WI38 (cell line): ENCODE data around the gene ADH7.

Experiments
- H3K4me3 ChIP-seq: 2 replicates; pipeline ENCODE4 v1.5.1; 2011; ENCODE audit warnings: low read depth, mild to moderate bottlenecking, control low read depth, low read length
- CTCF ChIP-seq: IDR thresholded peaks from 2 replicates; pipeline ENCODE4 v1.5.1; 2012; ENCODE audit warnings: low read depth, mild to moderate bottlenecking, control low read depth, low read length

The ADH7 gene

GRCh38 chr4:99435154-99435553 lies at the start of gene ADH7:
TSS of gene ADH7 (minus strand) at chr4:99435342. CDS start at chr4:99435233, 109 bp downstream.
- no peak within 1 kb of the TSS for H3K4me3 ChIP-seq
- no peak for TF ChIP-seq CTCF

GRCh38 chr4:99483636-99484035 lies 48.5 kb upstream of the ADH7 start:
- no peak for TF ChIP-seq CTCF
- no peak overlapping the region for H3K4me3 ChIP-seq

GRCh38 chr4:99473131-99473530 lies 38.0 kb upstream of the ADH7 start:
- TF ChIP-seq CTCF: no peak
- H3K4me3 ChIP-seq: no peak overlapping the region

- TF ChIP-seq CTCF: no peak
Measured at GRCh38 chr4:99471896-99472295, 36.8 kb upstream of the ADH7 start.

GRCh38 chr4:99471349-99471748 lies 36.2 kb upstream of the ADH7 start:
- TF ChIP-seq CTCF: no peak
- H3K4me3 ChIP-seq: no peak overlapping the region

More at GRCh38 chr4:99471896-99472295, 36.8 kb upstream of the ADH7 start:
- H3K4me3 ChIP-seq: no peak overlapping the region

- no peak for TF ChIP-seq CTCF
- H3K4me3 ChIP-seq: no peak overlapping the region
Measured at GRCh38 chr4:99468889-99469288, 33.7 kb upstream of the ADH7 start.

GRCh38 chr4:99467887-99468286 lies 32.7 kb upstream of the ADH7 start:
- TF ChIP-seq CTCF: no peak
- no peak overlapping the region for H3K4me3 ChIP-seq
